Ovary (tissue), 3 donors: Measurements from ENCODE around the gene PFN2.

Source experiments
- POLR2A ChIP-seq: fragments of 450-650 bp; IDR thresholded peaks from one replicate; pipeline ENCODE4 v1.6.1; 2017; ENCODE audit warnings: antibody characterized with exemption, mild to moderate bottlenecking, moderate library complexity
- TF ChIP-seq, protein P1 (sequence below), 3 donors: fragments of 450-650 bp in 2 of 3; fragments of 200-600 bp in 1 of 3; IDR thresholded peaks; one replicate each; pipeline versions ENCODE4 v1.5.1 to v1.8.0; 2016 to 2022; ENCODE audit warnings: antibody characterized with exemption in 3 of 3, mild to moderate bottlenecking in 1 of 3
- donor health status: DM: no; HTN: no; CAD: no.

DNA sequence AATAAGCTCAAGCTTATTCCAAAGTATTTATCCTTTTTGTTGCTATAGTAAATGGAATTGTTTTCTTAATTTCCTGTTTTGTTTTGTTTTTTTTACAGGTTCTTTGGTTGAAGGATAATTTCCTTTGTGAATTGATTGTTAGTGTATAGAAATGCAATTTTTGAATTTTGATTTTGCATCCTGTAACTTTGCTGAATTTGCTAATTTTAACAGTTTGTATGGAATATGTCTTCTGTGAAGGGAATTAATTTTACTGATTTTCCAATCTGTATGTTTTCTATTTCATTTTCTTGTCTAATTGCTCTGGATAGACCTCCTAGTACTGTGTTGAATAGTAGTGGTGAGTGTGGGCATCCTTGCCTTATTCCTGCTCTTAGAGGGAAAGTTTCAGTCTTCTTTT, 28.3 kb downstream of the PFN2 start:
- TF ChIP-seq, protein P1, sequence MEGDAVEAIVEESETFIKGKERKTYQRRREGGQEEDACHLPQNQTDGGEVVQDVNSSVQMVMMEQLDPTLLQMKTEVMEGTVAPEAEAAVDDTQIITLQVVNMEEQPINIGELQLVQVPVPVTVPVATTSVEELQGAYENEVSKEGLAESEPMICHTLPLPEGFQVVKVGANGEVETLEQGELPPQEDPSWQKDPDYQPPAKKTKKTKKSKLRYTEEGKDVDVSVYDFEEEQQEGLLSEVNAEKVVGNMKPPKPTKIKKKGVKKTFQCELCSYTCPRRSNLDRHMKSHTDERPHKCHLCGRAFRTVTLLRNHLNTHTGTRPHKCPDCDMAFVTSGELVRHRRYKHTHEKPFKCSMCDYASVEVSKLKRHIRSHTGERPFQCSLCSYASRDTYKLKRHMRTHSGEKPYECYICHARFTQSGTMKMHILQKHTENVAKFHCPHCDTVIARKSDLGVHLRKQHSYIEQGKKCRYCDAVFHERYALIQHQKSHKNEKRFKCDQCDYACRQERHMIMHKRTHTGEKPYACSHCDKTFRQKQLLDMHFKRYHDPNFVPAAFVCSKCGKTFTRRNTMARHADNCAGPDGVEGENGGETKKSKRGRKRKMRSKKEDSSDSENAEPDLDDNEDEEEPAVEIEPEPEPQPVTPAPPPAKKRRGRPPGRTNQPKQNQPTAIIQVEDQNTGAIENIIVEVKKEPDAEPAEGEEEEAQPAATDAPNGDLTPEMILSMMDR (IDR thresholded peaks at IDR 0.05) = no peak
- no peak for TF ChIP-seq POLR2A
